ENCODE results near the gene C1GALT1C1L.
"Not testable (repeated sequence)": the region's sequence is repeated elsewhere in the genome, so short reads cannot be mapped to it uniquely, and the experiment has no call there.

C1GALT1C1L gene

DNA sequence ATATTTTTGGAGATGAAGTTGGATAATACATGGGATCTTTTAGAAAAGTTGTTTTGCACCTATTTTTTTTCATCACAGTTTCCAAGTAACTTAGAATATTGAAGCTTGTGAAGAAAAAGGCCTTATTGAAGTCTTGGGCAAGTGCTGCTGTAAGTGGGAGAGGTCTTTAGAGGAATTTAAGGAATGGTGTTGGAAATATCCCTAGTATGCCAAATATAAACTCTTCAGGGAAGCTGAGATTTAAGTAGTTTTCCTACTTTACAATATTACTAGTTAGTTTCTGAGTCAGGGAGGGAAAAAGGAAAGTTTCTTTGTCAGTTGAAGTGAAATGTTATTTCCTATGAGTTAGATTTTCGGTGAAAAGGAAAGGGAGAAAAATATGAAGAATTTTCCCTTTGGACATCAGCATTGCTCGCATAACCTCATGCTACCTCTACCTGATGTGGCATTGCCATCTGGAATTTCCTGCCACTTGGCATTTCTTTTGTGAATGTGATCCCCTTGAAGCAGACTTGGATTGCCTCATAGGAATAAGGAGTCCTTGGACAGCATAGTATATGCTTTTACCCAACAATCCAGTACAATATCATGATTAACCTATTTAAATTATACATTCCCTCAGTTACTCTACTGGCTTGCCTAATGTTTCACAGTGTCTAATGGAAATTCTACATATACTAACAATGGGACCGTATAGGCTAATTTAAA lies 27.1 kb downstream of the C1GALT1C1L start:
- DNase-seq, result no peak

- DNase-seq, result no peak
These were observed 32.5 kb downstream of the C1GALT1C1L start for GRCh38 chr2:43643680-43644079.

- no peak for DNase-seq
These were observed 33.9 kb downstream of the C1GALT1C1L start for GRCh38 chr2:43642363-43642762.

DNA sequence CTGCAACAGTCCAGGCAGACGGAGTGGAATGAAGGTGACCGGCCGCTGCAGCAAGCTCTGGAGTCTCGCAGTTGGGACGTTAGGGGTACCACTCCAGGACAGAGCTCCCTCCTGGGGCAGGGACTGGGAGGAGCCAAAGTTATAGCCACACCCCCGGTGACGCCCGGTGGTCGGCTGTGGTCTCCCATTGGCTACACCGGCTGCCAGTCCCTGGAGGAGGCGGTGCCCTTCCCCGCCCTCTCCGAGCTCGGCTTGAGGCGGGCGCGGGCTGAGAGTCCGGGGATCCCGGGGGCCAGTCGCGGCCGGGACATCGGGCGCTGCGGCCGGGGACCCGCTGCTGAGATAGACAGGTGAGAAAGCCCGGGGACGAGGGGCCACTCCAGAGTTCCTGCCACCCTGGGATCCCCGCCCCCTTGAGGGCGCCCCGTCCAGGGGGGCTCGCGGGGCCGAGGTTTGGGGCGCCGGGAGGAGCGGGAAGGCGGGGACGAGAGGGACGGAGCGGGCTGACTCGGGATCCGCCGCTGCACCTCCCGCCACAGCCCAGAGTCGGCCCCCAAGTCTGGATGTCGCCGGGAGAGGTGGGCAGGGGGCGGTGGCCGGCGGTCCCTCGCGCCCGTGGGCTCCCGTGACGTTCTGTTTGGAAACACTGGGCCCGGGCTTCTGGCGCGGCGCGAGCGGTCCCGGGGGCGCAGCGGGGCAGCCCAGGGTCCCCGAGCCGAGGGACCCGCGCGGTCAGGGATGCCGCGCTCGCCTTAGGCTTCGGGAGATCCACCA lies 39.0 kb downstream of the C1GALT1C1L start, which contains the start of gene PLEKHH2:
Gene PLEKHH2 (plus strand): TSS at position 231 of the 774 bp plus-strand sequence. CDS start 7,414 bp downstream, outside the sequence.
- peak; percentile 92 for DNase-seq

DNA sequence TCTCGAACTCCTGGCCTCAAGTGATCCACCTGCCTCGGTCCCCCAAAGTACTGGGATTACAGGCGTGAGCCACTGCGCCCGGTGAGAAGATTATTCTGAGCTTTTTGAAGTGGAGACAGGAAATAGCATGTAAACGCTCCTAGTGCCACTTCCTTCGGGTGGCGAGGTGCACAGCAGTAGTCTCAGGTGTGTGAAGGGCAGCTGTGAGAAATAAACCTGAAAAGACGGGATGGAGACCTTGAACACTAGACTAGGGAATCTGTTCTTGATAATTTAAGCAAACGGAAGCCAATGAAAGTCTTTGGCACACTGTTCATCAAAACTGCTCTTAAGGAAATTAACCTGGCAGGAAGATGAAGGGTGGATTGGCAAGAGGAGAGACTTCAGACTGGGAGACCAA lies 39.6 kb downstream of the C1GALT1C1L start:
- no peak for DNase-seq

- DNase-seq, result not testable (repeated sequence)
These were observed 40.1 kb downstream of the C1GALT1C1L start for GRCh38 chr2:43636153-43636552.

- DNase-seq, result no peak
These were observed 41.5 kb downstream of the C1GALT1C1L start for GRCh38 chr2:43634604-43635306.

- DNase-seq, result no peak
These were observed 44.5 kb downstream of the C1GALT1C1L start for GRCh38 chr2:43631618-43632317.
